DMS 273 treated with DMSO at 0.1 percent for 48 hours (cell line): ENCODE measurements around the gene SERTAD2.

Experiments used
- DNase-seq: peaks from one replicate; lab custom pipeline; 2025; lab: John Stamatoyannopoulos, UW

SERTAD2 gene

GRCh38 chr2:64672708-64673107, 19.0 kb upstream of the SERTAD2 start:
- no peak for DNase-seq

- DNase-seq, result no peak
Measured at GRCh38 chr2:64670047-64670446, 16.3 kb upstream of the SERTAD2 start.

- no peak for DNase-seq
Measured at GRCh38 chr2:64669288-64669687, 15.6 kb upstream of the SERTAD2 start.

GRCh38 chr2:64668542-64668941, 14.8 kb upstream of the SERTAD2 start:
- DNase-seq, result no peak

- DNase-seq, result no peak
Measured at GRCh38 chr2:64667535-64667934, 13.8 kb upstream of the SERTAD2 start.

- DNase-seq, result no peak
Measured at GRCh38 chr2:64666810-64667438, 13.2 kb upstream of the SERTAD2 start.

GRCh38 chr2:64665709-64666108, 12.0 kb upstream of the SERTAD2 start:
- DNase-seq, result no peak

- no peak for DNase-seq
Measured at GRCh38 chr2:64663402-64663801, 9.7 kb upstream of the SERTAD2 start.

GRCh38 chr2:64661741-64662169, 8.0 kb upstream of the SERTAD2 start:
- DNase-seq, result no peak

GRCh38 chr2:64659252-64659651, 5.5 kb upstream of the SERTAD2 start:
- DNase-seq, result no peak

- DNase-seq, result no peak
Measured at GRCh38 chr2:64658269-64658668, 4.6 kb upstream of the SERTAD2 start.

- no peak for DNase-seq
Measured at GRCh38 chr2:64657411-64657810, 3.7 kb upstream of the SERTAD2 start.

- no peak for DNase-seq
Measured at GRCh38 chr2:64656379-64656778, 2.7 kb upstream of the SERTAD2 start.

- no peak for DNase-seq
Measured at GRCh38 chr2:64655873-64656272, 2.2 kb upstream of the SERTAD2 start.

GRCh38 chr2:64655018-64655664, 1.4 kb upstream of the SERTAD2 start:
- DNase-seq, result peak; percentile 13

GRCh38 chr2:64654063-64654811, 524 bp upstream of the SERTAD2 start:
- DNase-seq, result peak; percentile 42

- peak; percentile 20 for DNase-seq
Measured at GRCh38 chr2:64652231-64653108, 1.2 kb downstream of the SERTAD2 start.

- no peak for DNase-seq
Measured at GRCh38 chr2:64651590-64651989, 2.1 kb downstream of the SERTAD2 start.

GRCh38 chr2:64650722-64651338, 2.9 kb downstream of the SERTAD2 start:
- DNase-seq, result no peak

GRCh38 chr2:64650296-64650695, 3.4 kb downstream of the SERTAD2 start:
- no peak for DNase-seq

GRCh38 chr2:64649626-64650025, 4.1 kb downstream of the SERTAD2 start:
- no peak for DNase-seq

- no peak for DNase-seq
Measured at GRCh38 chr2:64649013-64649484, 4.7 kb downstream of the SERTAD2 start.
